CD4-positive, alpha-beta T cell treated with Interleukin-17A for 1 hour (primary cell): Measurements from ENCODE around the gene ANKRD60.

Source experiments
- DNase-seq: peaks from one replicate; pipeline ENCODE4 v3.0.0-alpha.2; 2020

Gene ANKRD60

DNA sequence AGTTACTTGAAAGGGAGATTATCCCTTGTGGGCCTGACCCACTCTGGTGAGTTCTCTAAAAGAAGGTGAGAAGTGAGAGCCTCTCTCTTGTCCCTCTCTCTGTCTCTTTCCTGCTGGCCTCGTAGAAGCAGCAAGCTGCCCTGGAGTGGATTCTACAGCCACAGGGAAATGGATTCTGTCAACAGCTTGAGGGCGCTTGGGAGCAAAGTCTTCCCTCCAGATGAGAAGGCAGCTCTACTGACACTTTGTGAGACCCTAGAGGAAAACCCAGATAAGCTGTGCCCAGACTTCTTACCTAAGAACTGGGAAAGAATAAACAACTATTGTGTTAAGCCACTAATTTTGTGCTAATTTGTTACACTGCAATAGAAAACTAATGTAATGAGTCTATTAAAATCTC, 39.9 kb downstream of the ANKRD60 start:
- no peak for DNase-seq

DNA sequence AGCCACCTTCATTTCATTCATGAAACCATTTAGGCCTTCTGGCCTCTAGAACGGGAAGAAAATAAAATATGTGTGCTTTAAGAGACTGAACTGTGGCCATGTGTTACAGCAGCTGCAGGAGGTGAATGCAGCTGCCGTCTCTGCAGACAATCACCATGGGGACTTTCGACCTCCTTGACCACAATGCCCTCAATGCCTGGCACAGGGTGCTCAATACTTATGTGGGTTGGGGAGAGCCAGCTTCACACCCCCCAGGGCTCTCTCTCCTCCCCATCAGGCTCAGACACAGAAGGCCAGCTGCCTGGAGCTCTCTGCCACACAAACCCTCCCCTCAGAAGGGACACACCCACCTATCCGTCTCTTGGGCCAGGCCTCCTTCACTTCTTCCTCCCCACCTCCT, 43.5 kb downstream of the ANKRD60 start:
- no peak for DNase-seq

DNA sequence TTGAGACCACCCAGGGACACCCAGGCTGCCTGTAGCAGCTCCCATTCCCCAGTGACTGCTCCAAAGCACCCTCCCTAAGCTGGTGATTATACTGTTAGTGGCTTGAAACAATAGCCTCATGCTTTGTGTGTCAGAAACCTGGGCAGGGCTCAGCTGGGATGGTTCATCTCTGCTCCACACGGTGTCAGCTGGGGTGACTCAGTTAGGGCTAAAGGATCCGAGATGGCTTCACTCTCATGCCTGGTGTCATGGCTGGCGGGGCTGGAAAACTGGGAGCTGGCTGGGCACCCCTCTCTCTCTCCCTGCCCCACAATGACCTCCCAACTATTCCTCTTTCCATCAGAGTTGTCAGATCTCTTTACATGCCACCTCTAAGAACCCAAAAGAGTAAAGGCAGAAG, 44.4 kb downstream of the ANKRD60 start:
- DNase-seq = no peak

DNA sequence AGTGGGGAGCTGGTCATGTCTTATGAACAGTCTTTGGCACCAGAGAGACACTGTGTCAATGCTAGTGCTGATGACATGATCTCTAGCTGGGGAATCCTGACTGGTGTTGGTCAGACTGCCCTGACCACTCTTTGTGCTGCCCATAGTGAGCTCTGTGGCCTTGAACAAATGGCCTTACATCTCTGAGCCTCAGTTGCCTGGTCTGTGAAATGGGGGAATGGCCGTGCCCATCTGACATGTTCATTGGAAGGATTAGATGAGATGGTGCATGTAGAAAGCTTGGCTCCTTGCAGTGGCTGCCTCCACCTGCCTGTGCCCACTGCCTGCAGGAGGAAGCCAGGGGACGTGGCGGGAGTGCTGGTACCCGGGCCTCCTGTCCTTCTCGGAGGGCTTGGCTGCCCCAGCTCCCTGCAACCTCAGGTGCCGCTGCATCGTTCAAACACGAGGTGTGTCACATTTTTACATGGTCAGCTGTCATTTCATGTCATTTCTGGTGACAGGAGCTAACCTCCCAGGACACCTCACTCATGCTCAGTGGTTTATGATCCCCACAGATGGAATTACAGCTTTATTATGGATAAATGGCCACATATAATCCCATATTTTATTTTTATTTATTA, 45.8 kb downstream of the ANKRD60 start:
- DNase-seq = no peak

DNA sequence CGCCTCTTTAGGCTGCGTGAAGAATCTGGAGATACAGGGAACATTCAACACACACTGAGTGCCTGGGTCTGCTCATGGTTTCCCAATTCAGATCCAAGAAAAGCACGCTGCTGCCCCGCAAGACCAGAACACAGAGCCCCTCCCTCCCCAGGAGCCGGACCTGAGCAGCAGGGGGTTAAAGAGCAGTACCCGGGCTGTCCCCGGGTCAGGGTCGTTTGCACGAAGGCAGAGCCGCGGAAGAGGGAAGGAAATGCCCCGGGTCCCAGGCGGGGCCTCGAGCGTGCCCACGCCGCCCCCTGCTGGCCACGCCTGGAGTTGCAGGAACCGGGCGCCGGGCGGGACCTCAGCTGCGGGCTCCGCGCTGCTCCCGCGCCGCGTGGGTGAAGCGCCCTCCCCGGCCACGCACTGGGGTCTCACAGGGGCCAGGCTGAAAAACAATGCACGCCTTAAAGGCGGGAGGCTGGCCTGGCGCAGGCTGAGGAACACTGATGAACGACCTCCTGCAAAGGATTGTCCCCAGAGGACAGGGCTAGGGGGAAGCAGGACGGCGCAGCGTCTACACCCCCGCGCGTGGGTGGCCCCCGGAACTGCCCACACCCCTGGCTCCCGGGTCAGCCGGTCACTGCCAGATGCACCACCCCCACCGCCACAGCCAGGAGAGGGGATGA, 48.9 kb downstream of the ANKRD60 start:
- DNase-seq = peak; percentile 55

DNA sequence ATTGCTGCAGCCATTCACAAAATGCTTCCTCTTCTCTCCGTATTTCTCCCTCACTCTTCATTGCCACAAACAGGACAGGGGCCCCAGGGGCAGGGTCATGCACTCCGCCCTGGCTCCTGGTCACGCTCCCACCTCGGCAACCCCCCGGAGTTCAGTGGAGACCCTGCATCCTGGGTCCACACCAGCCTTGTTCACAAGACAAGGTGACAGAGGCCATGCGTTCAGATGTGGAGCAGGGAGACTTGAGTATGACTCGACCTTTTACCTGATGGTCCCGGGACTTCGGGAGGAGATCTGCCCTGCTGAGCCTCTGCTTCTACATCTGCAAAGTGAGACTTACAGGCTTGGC, 49.4 kb downstream of the ANKRD60 start:
- no peak for DNase-seq

DNA sequence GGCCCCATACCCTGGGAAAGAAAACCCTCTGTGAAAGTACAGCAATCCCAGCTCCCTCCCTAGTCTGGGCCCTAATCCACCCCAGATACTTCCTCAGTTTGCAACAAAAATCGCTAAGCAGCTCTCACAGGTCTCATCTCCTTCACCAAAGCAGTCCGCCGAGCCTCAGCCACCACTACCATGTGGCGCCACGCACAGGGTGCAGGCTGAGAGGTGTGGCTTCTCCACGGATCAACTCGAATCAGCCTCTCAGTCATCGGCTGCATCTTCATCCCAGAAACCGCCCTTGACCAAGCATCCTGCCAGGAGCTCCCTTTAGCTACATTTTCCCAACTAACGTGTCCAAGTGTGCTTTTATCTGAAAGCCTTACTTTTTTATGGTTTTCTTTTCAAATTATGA, 50.7 kb downstream of the ANKRD60 start:
- no peak for DNase-seq

DNA sequence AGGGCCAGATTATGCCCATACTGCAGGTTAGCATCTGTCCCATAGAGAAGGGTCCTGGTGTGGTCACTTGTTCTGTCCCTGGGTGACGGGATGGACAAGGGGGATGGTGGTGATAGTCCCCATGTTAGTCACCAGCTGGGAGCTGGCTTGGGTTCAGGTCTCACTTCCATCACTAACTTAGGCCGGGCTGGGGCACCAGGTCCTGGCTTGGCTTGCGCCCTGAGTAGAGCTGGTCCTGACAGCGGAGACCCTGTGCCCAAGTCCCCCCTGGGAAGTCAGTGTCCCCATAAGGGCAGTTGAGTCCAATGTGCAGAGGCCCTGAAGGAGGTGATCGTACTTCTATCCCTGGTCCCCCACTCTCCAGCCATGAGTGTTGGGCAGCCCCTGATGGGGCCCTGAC, 52.6 kb downstream of the ANKRD60 start:
- no peak for DNase-seq

DNA sequence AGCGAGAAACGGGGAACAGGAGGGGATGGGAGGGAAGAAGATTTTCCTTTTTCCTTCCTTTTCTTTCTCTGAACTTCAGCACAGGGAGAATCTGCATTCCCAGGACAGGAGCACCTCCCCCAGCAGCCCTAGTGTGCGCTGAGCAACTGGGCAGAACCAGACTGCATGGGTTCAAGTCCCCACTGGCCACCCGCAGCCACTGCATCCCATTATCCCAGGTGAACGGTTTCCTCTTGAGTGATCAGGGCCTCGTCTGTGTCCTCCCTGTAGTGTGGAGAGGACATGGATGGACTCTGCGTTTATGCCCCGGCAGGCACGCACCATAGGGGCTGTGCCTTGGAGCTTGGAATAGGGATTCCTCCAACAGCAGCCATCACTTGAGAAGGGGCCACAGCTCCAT, 53.0 kb downstream of the ANKRD60 start:
- DNase-seq = no peak

DNA sequence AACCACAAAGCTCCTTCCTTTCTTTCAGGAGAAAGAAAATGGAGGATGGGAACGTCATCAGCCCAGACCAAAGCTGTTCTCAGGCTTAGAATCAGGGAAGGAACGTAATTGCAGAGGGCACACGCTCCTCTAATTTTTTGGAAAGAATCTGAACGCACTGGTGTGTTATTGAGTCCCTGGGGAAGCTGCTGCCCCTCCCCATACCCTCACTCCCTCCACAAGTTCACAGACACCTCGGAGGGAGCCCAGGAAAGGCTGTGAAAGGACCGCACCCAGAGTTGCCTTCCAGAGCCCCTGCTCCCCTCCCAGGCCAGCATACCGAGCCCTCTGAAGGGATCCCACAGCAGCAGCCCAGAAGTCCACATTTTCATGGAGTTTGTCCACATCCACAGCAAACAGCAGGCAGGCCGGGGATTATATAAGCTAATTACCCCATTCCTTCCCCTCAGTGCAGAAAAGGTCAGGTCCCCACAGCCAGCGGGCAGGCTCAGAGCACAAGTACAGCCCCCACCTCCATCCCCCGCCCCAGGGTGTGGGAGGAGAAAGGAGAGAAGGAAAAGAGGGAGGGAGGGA, 53.7 kb downstream of the ANKRD60 start:
- no peak for DNase-seq

DNA sequence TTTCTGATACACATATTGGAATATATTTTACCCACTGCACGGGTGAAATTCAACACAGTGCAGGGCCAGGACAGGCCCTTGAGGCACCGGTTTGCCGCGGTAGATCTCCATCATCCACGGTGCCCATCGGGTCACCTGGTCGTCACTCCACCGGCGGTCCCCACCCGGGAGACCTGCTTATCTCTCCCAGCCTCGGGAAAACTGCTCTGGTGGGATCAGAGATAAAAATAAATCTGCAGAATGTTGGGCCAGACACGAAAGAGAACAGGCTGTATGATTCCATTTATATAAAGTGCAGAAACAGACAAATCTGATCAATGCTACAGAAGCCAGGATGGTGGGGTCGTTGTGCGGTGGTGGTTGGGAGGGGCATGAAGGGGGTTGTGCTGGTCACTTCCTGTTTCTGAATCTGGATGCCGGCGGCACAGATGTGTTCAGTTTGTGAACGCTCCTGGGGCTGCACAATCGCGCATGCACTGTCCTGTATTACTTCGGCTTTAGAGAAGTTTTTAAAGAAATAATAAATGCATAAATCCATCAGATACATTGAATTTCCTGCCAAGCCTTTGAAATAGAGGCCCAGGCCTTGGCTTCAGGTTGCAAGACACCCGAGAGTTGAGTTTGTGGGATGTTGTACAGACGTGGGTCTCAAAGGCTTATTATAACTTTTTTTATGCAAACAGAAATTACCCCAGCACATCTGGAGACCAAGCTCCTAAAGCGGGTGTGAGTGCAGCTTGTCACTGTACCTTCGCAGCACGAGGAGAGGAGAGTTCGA, 54.3 kb downstream of the ANKRD60 start:
- DNase-seq = no peak

DNA sequence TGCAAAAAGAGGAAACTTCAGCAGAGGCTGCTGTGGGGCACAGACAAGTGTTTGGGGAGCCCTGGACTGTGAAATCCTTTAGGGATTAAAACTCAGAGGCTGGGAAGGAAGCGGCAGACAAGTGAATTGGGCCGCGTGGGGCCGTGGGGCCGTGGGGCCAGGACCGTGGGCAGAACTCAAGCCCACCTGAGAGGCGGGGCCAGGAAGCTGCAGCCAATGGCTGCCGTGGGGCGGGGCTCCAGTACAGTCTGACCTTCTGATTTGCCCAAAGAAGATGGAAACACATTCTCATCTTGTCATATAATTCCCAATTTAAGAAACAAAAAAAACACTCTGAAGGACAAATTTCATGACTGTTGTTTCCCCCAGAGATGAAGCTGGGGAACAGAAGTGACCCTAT, 55.4 kb downstream of the ANKRD60 start:
- no peak for DNase-seq

DNA sequence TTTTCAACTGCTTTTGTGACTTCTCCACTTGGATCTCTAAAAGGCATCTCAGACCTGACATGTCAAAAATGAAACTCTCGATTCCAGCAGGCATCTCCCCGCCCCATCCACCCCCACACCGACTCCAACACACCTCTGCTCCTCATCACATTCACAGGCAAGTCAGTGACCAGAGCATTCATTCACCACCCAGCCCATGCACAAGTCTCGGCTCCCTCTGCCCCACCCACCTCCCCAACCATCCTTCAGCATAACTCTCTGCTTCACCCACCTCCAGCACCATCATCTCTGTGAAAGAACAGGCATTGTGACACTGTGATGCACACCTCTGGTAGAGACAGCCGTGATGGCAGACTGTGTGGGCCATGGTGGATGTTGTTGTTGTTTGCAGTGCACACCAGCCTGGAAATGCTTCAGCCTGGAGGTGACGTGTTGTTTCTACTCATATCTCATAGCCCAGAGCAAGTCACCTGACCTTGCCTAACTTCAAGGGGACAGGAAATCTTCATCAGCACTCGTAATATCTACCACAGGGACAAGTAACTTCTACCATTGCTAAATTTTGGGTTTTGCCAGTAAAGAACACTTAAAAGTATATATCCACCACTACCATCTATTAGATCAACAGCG, 56.5 kb downstream of the ANKRD60 start:
- DNase-seq = no peak

DNA sequence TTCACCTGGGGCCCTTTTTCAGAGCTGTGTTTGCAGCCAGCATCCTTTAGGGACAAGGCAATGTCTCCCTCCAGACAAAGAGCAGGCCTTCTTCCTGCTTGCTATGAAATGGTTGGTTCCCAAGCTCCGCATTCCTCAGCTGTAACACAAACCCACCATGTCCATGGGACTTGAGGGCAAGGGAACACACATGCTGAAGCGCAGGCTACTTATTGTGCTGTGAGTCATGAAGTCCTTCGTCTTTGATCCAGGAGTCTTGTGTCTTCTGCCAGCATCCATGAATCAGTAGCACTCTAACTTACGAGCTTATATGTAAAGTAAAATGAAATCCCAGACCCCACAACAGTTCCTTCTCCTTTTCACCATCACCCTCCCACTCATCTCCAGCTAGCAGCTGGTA, 59.0 kb downstream of the ANKRD60 start:
- DNase-seq = no peak

DNA sequence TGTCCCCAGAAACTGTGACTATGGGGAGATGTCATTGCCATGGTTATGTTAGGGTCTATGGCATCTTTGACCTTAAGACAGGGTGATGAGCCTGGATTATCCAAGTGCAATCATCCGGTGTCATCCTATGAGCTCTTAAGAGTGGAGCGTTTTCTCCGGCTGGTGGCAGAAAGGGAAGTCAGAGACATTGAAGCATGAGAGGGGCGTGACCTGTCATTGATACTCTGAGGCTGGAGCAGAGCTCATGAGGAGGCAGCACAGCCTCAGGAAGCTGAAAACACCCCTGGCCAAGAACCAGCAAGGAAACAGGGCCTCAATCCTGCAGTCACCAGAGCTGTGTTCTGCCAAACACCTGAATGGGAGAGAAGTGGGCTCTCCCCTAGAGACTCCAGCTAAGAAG, 59.6 kb downstream of the ANKRD60 start:
- DNase-seq = no peak

DNA sequence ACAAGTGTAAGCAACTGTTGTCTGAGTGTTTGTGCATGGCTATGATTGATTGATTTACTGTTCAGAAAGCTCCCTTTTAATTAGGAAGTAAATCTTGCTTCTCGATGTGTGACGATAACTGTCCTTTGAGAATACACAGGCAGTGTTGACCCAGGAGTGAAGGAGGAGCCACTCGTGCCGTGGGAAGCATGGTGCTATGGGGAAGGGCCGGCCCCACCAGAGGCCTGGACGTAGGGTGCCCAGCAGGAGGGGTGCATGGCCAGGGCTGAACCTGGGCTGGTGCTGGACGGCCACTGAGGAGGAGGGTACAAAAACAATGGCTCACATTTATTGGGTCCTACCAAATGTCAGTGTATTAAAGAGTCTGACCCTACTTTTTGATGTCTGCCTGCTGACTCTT, 60.7 kb downstream of the ANKRD60 start:
- no peak for DNase-seq
